Right atrium auricular region (tissue), 2 donors: ENCODE measurements around the gene IWS1. TPM values are rescaled to one million over a fixed set of nuclear protein-coding genes. Genes with fewer than 3 reads are reported as not detected.

Experiments
- DNase-seq: peaks from one replicate; pipeline ENCODE4 v3.0.0-alpha.2; 2019; ENCODE audit warnings: low spot score
- H3K27ac ChIP-seq, 2 donors: fragments of 200-600 bp; sonication (generic); 1 replicate in 1 of 2; 2 replicates in 1 of 2; pipeline ENCODE4 v1.5.1; 2016 to 2019
- H3K27me3 ChIP-seq, 2 donors: fragments of 200-600 bp; sonication (generic); one replicate each; pipeline versions ENCODE4 v1.5.1 to v1.6.0; 2017 to 2019
- H3K36me3 ChIP-seq: fragments of 200-600 bp; sonication (generic); one replicate; pipeline ENCODE4 v1.5.1; 2016
- H3K4me1 ChIP-seq, 2 donors: fragments of 200-600 bp; sonication (generic); one replicate each; pipeline versions ENCODE4 v1.5.1 to v1.6.0; 2017 to 2019
- H3K4me3 ChIP-seq, 2 donors: fragments of 200-600 bp; sonication (generic); 1 replicate in 1 of 2; 2 replicates in 1 of 2; pipeline ENCODE4 v1.5.1; 2017 to 2019; ENCODE audit warnings: mild to moderate bottlenecking in 1 of 2, moderate library complexity in 1 of 2
- H3K9me3 ChIP-seq, 2 donors: fragments of 200-600 bp; sonication (generic); one replicate each; pipeline ENCODE4 v1.5.1; 2019
- total RNA-seq, 2 donors: library from RNA; depleted of rRNA; stranded (reverse); fragments of >200 nt; gene quantifications; one replicate each; pipeline ENCODE4 v1.1.0, GENCODE V29; 2016
- TF ChIP-seq, protein P1 (sequence below), 2 donors: fragments of 200-600 bp; sonication (generic); IDR thresholded peaks; one replicate each; pipeline ENCODE4 v1.5.1; 2019; ENCODE audit warnings: antibody characterized with exemption in 2 of 2

IWS1 gene
- total RNA-seq, 2 donors from 2014 or later = 43.3 to 46.4 TPM

DNA sequence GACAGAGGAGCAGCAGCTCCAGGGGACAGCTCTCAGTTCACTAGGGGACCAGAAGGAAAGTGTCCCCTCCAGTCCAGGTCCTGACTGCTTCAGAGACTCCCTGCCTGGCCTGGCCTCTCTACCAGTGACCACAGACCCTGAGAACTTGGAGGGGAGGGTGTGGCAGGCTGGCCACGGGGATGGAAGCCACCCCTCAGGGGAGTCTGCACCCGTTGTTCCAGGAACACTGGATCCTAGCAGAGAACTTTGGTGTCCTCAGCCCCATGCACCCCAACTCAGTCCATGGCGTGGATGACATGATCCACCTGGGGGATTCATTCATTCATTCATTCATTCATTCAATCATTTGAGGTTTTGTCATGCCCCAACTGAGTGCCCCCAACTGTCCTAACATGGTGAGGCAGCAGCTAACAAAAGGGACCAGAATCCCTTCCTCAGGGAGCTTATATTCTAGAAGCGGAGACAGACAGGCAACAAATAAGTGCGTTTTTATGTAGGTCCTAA is 41.1 kb upstream of the IWS1 start:
- TF ChIP-seq, protein P1, sequence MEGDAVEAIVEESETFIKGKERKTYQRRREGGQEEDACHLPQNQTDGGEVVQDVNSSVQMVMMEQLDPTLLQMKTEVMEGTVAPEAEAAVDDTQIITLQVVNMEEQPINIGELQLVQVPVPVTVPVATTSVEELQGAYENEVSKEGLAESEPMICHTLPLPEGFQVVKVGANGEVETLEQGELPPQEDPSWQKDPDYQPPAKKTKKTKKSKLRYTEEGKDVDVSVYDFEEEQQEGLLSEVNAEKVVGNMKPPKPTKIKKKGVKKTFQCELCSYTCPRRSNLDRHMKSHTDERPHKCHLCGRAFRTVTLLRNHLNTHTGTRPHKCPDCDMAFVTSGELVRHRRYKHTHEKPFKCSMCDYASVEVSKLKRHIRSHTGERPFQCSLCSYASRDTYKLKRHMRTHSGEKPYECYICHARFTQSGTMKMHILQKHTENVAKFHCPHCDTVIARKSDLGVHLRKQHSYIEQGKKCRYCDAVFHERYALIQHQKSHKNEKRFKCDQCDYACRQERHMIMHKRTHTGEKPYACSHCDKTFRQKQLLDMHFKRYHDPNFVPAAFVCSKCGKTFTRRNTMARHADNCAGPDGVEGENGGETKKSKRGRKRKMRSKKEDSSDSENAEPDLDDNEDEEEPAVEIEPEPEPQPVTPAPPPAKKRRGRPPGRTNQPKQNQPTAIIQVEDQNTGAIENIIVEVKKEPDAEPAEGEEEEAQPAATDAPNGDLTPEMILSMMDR (IDR thresholded peaks at IDR 0.05) = no peak

DNA sequence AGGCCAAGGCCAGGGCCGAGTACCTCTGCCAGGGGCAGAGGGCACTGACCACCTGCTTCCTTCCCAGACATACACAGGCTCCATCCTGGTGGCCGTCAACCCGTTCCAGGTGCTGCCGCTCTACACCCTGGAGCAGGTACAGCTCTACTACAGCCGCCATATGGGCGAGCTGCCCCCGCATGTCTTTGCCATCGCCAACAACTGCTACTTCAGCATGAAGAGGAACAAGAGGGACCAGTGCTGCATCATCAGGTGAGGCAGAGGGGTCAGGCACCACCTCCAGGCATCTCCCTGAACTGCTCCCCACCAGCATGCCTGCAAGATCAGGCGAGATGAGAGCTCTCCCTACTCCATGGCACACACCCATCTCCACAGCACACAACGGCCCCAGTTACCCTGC is 40.3 kb upstream of the IWS1 start:
- no peaks in the 10 kb centered on the region for H3K27me3 ChIP-seq
- TF ChIP-seq, protein P1 (IDR thresholded peaks at IDR 0.05) = no peak
- no peaks in the 10 kb centered on the region for H3K36me3 ChIP-seq
- no peak overlapping the region for H3K27ac ChIP-seq
- no peak overlapping the region for H3K4me3 ChIP-seq
- DNase-seq = peak; percentile 55
- peaks cover 0 to 24% of the 10 kb centered on the region in 2 donors for H3K4me1 ChIP-seq
- no peaks in the 10 kb centered on the region for H3K9me3 ChIP-seq

More for the DNA sequence above, 41.1 kb upstream of the IWS1 start:
- Histone ChIP-seq H3K36me3 (no peaks in the 10 kb centered on the region), H3K9me3 (no peaks in the 10 kb centered on the region), H3K4me3 (no peak overlapping the region), H3K4me1 (peaks cover 0 to 24% of the 10 kb centered on the region in 2 donors), H3K27ac (no peak overlapping the region), H3K27me3 (no peaks in the 10 kb centered on the region)
- peak; percentile 16 for DNase-seq

DNA sequence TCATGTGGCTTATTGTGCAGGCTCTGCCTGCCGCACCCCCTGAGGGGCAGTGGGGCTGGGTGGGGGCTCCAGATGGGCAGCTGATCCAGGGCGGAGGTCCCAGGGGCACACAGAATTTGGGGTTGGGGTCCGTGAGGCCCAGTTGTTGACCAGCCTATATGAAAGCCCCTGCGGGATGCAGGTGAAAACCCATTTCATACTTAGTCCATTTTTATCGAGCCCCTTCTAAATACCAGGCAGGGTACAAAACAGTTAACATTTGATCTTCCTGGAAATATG is 39.8 kb upstream of the IWS1 start:
- no peaks in the 10 kb centered on the region for H3K27me3 ChIP-seq
- peaks cover 0 to 24% of the 10 kb centered on the region in 2 donors for H3K4me1 ChIP-seq
- H3K36me3 ChIP-seq = no peaks in the 10 kb centered on the region
- no peak overlapping the region for H3K27ac ChIP-seq
- H3K4me3 ChIP-seq = no peak overlapping the region
- H3K9me3 ChIP-seq = no peaks in the 10 kb centered on the region
- no peak for DNase-seq
- TF ChIP-seq, protein P1 (IDR thresholded peaks at IDR 0.05) = no peak

DNA sequence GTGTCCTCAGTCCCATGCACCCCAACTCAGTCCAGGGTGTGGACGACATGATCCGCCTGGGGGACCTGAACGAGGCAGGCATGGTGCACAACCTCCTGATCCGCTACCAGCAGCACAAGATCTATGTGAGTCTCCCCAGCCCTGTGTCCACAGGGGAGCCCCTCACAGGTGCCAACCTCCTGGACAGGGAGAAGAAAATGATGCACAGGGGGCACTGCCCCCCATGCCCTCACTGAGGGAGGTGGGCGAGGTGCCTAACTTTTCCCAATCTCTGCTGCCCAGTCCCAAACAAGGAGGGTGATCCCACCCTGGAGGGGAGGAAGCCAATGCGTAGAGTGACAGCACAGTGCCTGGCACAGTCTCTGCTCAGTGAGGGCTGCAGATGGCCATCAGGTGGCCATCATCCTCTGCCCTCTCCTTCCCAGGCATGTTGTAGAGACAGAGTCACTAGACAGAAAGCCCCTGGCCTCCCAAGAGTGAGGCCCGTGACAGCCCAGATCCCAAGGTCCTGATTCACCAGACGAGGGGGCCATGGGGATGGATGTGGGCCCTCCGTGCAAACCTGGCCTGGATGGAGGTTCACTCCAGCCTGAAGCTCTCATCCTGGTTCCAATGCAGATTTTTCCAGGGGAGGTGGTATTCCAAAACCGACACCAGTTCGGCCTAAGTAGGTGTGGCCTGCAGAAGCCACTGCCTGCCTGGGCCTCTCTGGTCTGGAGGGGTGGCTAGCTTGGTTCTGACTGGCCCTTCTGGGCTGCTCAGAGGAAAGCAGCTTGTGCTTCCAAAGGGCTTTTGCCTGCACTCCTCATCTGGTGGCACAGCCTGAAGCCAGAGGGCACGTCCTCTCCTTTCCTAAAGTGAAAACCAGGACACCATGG is 39.2 kb upstream of the IWS1 start:
- H3K4me1 ChIP-seq = peaks cover 0 to 20% of the 10 kb centered on the region in 2 donors
- DNase-seq = peak; percentile 32
- H3K36me3 ChIP-seq = no peaks in the 10 kb centered on the region
- no peak overlapping the region for H3K4me3 ChIP-seq
- H3K27me3 ChIP-seq = no peaks in the 10 kb centered on the region
- no peaks in the 10 kb centered on the region for H3K9me3 ChIP-seq
- H3K27ac ChIP-seq = no peak overlapping the region
- TF ChIP-seq, protein P1 (IDR thresholded peaks at IDR 0.05) = no peak

DNA sequence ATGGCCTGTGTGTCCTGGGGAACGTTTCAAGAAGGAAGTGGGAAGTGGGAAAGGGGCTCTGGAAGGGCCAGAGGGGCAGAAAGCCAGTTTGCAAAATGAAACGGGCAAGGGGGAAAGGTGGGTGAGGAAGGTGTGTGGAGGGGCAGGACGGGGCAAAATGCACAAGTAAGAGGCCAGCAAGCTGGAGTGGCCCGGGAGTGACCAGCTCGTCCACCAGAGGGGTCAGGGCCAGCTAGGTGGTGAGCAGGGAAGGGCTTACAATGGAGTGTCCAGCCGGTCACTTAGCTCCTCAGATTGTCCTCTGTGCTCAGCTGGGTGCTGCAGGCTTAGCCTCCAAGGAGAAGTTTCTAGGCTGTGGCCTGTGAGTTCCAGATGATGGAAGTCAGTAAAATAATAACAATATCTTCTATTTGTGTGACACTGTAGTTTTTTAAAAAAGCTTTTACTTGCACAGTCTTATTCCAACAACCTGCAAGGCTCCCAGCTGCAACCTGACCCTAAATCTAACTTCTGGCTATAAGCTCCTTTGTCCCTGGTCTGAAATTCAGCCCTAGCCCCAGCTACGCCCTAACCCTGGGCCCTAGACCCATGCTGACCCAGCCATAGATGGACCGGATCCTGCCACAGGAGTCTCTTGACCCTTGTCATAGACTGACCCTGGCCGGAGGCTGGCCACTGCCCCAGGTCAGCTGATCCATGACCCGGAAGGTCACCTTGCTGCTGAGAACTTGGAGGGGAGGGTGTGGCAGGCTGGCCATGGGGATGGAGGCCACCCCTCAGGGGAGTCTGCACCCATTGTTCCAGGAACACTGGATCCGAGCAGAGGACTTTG is 38.4 kb upstream of the IWS1 start:
- H3K9me3 ChIP-seq = no peaks in the 10 kb centered on the region
- H3K36me3 ChIP-seq = no peaks in the 10 kb centered on the region
- peaks cover 0 to 11% of the 10 kb centered on the region in 2 donors for H3K4me1 ChIP-seq
- DNase-seq = peak; percentile 55
- H3K4me3 ChIP-seq = no peak overlapping the region
- TF ChIP-seq, protein P1 (IDR thresholded peaks at IDR 0.05) = no peak
- no peak overlapping the region for H3K27ac ChIP-seq
- no peaks in the 10 kb centered on the region for H3K27me3 ChIP-seq
